Measurements from ENCODE around the gene AFG1L.

The AFG1L gene

DNA sequence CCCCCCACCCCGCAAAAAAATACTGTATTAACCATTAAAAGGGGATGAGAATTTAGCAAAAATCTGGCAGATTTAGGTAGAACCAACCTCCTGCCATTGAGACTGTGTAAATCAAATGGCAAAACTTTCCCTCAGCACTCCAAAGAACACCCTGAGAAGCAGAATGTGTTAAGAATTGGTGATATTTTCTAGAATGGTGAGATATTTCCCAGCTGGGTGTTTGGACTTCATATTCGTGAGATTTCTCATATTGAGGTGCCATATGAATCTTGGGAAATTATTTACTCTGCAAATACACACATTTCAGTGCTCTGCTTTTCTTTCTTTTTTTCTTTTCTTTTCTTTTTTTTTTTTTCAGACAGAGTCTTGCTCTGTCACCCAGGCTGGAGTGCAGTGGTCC lies 199.6 kb downstream of the AFG1L start:
- Histone ChIP-seq H3K27me3 (ENCODE audit: insufficient read depth, insufficient read length) (no peaks in the 10 kb centered on the region), H3K4me1 (ENCODE audit: insufficient read depth, insufficient read length) (no peaks in the 10 kb centered on the region), H3K9ac (ENCODE audit: insufficient read length, low read depth) (no peak overlapping the region), H3K36me3 (ENCODE audit: insufficient read depth, insufficient read length, low read length) (no peaks in the 10 kb centered on the region), H3K9me3 (ENCODE audit: insufficient read depth, low read length) (no peaks in the 10 kb centered on the region), H3K4me3 (ENCODE audit: insufficient read length, low read depth) (no peak overlapping the region)
- DNase-seq (ENCODE audit: low read depth, low spot score) = no peak
- TF ChIP-seq YY1 (IDR thresholded peaks at IDR 0.05; ENCODE audit: insufficient read depth, insufficient read length) = no peak
- no peak for TF ChIP-seq SUZ12 (IDR thresholded peaks at IDR 0.05; ENCODE audit: extremely low read depth, insufficient read depth, insufficient read length)
- TF ChIP-seq ZNF274 (IDR thresholded peaks at IDR 0.05; ENCODE audit: low read depth, low read length) = no peak

DNA sequence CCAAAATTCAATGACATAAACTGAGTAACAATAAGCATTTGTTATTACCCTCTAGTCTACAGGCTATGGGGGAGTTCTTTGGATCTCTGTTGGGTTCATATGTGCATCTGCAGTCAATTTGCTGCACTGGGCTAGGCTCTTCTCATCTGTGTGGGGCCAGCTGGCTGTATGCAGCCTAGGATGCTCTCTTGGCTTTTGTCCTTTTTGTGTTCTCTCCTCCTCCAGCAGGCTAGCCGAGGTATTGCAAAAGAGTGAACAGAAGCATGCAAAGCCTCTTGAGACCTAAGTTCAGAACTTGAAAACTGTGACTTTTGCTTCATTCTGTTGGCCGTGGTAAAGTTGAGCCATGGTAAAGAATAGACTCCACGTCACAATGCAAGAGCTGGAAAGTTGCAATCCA lies 203.0 kb downstream of the AFG1L start:
- no peak overlapping the region for H3K4me3 ChIP-seq (ENCODE audit: insufficient read length, low read depth)
- H3K9me3 ChIP-seq (ENCODE audit: insufficient read depth, low read length) = no peaks in the 10 kb centered on the region
- H3K9ac ChIP-seq (ENCODE audit: insufficient read length, low read depth) = no peak overlapping the region
- H3K36me3 ChIP-seq (ENCODE audit: insufficient read depth, insufficient read length, low read length) = no peaks in the 10 kb centered on the region
- TF ChIP-seq ZNF274 (IDR thresholded peaks at IDR 0.05; ENCODE audit: low read depth, low read length) = no peak
- no peak for TF ChIP-seq YY1 (IDR thresholded peaks at IDR 0.05; ENCODE audit: insufficient read depth, insufficient read length)
- TF ChIP-seq SUZ12 (IDR thresholded peaks at IDR 0.05; ENCODE audit: extremely low read depth, insufficient read depth, insufficient read length) = no peak
- H3K27me3 ChIP-seq (ENCODE audit: insufficient read depth, insufficient read length) = no peaks in the 10 kb centered on the region
- peak; percentile 35 for DNase-seq (ENCODE audit: low read depth, low spot score)
- H3K4me1 ChIP-seq (ENCODE audit: insufficient read depth, insufficient read length) = no peaks in the 10 kb centered on the region

DNA sequence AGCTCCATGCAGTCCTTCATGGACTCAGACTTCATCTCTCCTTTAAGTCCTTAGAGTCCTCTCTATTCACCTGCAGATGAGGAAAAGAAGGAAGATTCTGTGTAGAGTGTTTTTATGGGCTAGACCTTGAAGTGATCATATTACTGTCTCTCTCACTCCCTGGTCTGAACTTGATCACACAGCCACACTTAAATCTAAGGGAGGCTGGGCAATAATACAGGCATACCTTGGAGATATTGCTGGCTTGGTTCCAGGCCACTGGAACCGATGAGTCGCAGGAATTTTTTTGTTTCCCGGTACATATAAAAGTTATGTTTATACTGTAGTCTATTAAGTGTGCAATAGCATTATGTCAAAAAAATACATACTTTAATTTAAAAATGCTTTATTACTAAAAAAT lies 206.7 kb downstream of the AFG1L start:
- Histone ChIP-seq H3K27me3 (ENCODE audit: insufficient read depth, insufficient read length) (no peaks in the 10 kb centered on the region), H3K4me1 (ENCODE audit: insufficient read depth, insufficient read length) (no peaks in the 10 kb centered on the region), H3K9me3 (ENCODE audit: insufficient read depth, low read length) (no peaks in the 10 kb centered on the region), H3K4me3 (ENCODE audit: insufficient read length, low read depth) (no peak overlapping the region), H3K36me3 (ENCODE audit: insufficient read depth, insufficient read length, low read length) (no peaks in the 10 kb centered on the region), H3K9ac (ENCODE audit: insufficient read length, low read depth) (no peak overlapping the region)
- TF ChIP-seq YY1 (IDR thresholded peaks at IDR 0.05; ENCODE audit: insufficient read depth, insufficient read length) (no peak), ZNF274 (IDR thresholded peaks at IDR 0.05; ENCODE audit: low read depth, low read length) (no peak), SUZ12 (IDR thresholded peaks at IDR 0.05; ENCODE audit: extremely low read depth, insufficient read depth, insufficient read length) (no peak)
- DNase-seq (ENCODE audit: low read depth, low spot score) = no peak

DNA sequence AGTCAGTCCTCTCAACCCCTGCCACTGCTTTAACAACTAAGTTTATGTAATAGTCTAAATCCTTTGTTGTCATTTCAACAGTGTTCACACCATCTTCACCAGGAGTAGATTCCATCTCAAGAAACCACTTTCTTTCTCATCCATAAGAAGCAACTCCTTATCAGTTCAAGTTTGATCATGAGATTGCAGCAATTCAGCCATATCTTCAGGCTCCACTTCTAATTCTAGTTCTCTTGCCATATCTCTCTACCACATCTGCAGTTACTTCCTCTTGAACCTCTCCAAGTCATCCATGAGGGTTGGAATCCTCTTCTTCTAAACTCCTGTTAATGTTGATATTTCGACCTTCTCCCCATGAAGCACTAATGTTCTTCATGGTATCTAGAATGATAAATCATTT lies 208.0 kb downstream of the AFG1L start:
- Histone ChIP-seq H3K9me3 (ENCODE audit: insufficient read depth, low read length) (no peaks in the 10 kb centered on the region), H3K36me3 (ENCODE audit: insufficient read depth, insufficient read length, low read length) (no peaks in the 10 kb centered on the region), H3K4me3 (ENCODE audit: insufficient read length, low read depth) (no peak overlapping the region), H3K9ac (ENCODE audit: insufficient read length, low read depth) (no peak overlapping the region), H3K4me1 (ENCODE audit: insufficient read depth, insufficient read length) (no peaks in the 10 kb centered on the region), H3K27me3 (ENCODE audit: insufficient read depth, insufficient read length) (no peaks in the 10 kb centered on the region)
- no peak for DNase-seq (ENCODE audit: low read depth, low spot score)
- TF ChIP-seq ZNF274 (IDR thresholded peaks at IDR 0.05; ENCODE audit: low read depth, low read length) = no peak
- TF ChIP-seq YY1 (IDR thresholded peaks at IDR 0.05; ENCODE audit: insufficient read depth, insufficient read length) = no peak
- TF ChIP-seq SUZ12 (IDR thresholded peaks at IDR 0.05; ENCODE audit: extremely low read depth, insufficient read depth, insufficient read length) = no peak

DNA sequence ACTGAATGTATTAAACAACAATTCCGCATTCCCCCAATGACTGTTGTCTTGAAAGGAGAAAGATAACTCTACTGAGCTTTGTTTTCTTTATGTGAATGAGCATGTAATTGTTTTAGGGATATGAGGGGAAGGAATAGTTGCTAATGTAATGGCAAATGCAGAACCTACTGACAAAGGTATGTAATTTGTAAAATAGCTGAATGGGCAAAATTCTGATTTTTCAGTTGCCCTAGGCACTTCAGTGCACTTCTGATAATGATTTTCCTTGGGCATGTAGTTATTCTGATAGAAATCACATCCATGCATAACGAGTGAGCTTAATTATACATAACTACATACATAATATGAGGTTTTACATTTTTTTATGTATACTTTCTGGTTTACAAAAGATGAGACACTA lies 212.5 kb downstream of the AFG1L start:
- no peaks in the 10 kb centered on the region for H3K4me1 ChIP-seq (ENCODE audit: insufficient read depth, insufficient read length)
- DNase-seq (ENCODE audit: low read depth, low spot score) = no peak
- no peaks in the 10 kb centered on the region for H3K36me3 ChIP-seq (ENCODE audit: insufficient read depth, insufficient read length, low read length)
- H3K9ac ChIP-seq (ENCODE audit: insufficient read length, low read depth) = no peak overlapping the region
- no peaks in the 10 kb centered on the region for H3K27me3 ChIP-seq (ENCODE audit: insufficient read depth, insufficient read length)
- no peak overlapping the region for H3K4me3 ChIP-seq (ENCODE audit: insufficient read length, low read depth)
- no peak for TF ChIP-seq YY1 (IDR thresholded peaks at IDR 0.05; ENCODE audit: insufficient read depth, insufficient read length)
- no peak for TF ChIP-seq ZNF274 (IDR thresholded peaks at IDR 0.05; ENCODE audit: low read depth, low read length)
- TF ChIP-seq SUZ12 (IDR thresholded peaks at IDR 0.05; ENCODE audit: extremely low read depth, insufficient read depth, insufficient read length) = no peak
- no peaks in the 10 kb centered on the region for H3K9me3 ChIP-seq (ENCODE audit: insufficient read depth, low read length)

DNA sequence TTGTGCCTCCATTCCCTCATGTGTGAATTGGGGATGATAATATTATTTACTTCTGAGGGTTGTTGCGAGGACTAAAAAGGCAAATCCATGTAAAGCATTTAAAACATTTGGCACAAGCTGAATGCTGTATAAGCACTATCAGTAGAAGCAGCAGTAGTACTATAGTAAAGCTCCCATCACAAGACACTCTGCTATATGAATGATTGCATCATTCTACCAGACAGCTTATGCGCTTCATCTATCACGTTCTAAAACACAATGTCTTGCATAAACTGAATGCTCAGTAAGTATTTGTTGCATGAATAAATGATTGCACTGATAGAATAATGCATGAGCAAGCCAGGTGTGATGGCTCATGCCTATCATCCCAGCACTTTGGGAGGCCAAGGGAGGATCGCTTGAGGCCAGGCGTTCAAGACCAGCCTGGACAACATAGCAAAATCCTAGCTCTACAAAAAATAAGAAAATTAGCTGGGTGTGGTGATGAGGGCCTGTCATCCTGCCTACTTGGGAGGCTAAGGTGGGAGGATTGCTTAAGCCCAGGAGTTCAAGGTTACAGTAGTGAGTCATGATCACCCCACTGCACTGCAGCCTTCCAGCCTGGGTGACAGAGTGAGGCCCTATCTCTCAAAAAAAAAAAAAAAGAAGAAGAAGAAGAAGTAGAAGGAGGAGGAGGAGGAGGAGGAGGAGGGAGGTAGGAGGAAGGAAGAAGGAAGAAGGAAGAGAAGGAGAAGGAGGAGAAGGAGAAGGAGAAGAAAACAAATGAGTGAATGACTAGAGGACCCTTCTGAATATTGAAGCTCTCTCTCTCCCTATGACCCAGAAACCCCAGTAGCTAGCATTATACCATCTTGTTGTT lies 215.8 kb downstream of the AFG1L start:
- H3K9ac ChIP-seq (ENCODE audit: insufficient read length, low read depth) = no peak overlapping the region
- peaks cover 9% of the 10 kb centered on the region; the same call in 1 of the 2 replicates for H3K9me3 ChIP-seq (ENCODE audit: insufficient read depth, low read length)
- H3K4me1 ChIP-seq (ENCODE audit: insufficient read depth, insufficient read length) = no peaks in the 10 kb centered on the region
- H3K27me3 ChIP-seq (ENCODE audit: insufficient read depth, insufficient read length) = no peaks in the 10 kb centered on the region
- no peak for DNase-seq (ENCODE audit: low read depth, low spot score)
- TF ChIP-seq YY1 (IDR thresholded peaks at IDR 0.05; ENCODE audit: insufficient read depth, insufficient read length) (no peak), SUZ12 (IDR thresholded peaks at IDR 0.05; ENCODE audit: extremely low read depth, insufficient read depth, insufficient read length) (no peak), ZNF274 (IDR thresholded peaks at IDR 0.05; ENCODE audit: low read depth, low read length) (no peak)
- H3K36me3 ChIP-seq (ENCODE audit: insufficient read depth, insufficient read length, low read length) = no peaks in the 10 kb centered on the region
- no peak overlapping the region for H3K4me3 ChIP-seq (ENCODE audit: insufficient read length, low read depth)

DNA sequence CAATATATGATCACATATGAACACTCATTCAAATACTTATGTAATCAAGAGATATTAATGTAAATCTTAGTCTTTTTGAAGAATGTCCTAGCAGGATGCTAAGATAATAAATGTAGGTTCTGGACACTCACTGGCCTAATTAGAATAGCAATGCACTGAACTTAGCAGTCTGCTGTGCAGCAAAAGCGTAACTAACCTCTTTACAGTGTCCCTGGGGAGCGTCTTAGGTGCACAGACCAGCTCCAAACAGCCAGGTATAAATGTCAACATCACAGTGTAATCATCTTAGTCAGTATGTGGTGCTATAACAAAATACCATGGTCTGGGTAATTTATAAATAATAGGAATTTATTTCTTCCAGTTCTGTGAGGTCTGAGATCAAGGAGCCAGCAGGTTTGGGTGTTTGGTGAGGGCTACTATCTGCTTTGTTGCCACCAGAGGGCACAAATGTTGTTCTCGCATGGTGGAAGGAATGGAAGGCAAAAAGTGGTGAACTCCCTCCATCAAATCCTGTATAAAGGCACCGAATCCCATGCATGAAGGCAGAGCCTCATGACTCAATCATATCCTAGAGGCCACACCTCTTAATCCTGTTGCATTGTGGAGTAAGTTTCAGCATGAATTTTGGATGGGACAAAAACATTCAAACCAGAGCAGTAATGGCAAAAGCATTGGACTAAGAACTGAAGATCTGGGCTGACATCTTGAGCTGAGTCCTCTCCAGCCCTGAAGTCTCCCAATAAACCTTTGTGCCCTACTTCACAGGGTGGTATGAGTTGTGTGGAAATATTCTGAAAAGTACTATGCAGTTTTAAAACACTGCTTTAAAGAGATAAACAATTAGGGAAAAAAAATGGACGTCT lies 224.1 kb downstream of the AFG1L start:
- no peak overlapping the region for H3K9ac ChIP-seq (ENCODE audit: insufficient read length, low read depth)
- H3K36me3 ChIP-seq (ENCODE audit: insufficient read depth, insufficient read length, low read length) = no peaks in the 10 kb centered on the region
- TF ChIP-seq YY1 (IDR thresholded peaks at IDR 0.05; ENCODE audit: insufficient read depth, insufficient read length) (no peak), ZNF274 (IDR thresholded peaks at IDR 0.05; ENCODE audit: low read depth, low read length) (no peak), SUZ12 (IDR thresholded peaks at IDR 0.05; ENCODE audit: extremely low read depth, insufficient read depth, insufficient read length) (no peak)
- DNase-seq (ENCODE audit: low read depth, low spot score) = no peak
- no peak overlapping the region for H3K4me3 ChIP-seq (ENCODE audit: insufficient read length, low read depth)
- no peaks in the 10 kb centered on the region for H3K27me3 ChIP-seq (ENCODE audit: insufficient read depth, insufficient read length)
- no peaks in the 10 kb centered on the region for H3K4me1 ChIP-seq (ENCODE audit: insufficient read depth, insufficient read length)
- H3K9me3 ChIP-seq (ENCODE audit: insufficient read depth, low read length) = no peaks in the 10 kb centered on the region
